Fibroblast of the aortic adventitia (primary cell): ENCODE measurements around the gene AKAP12. TPM values are rescaled to one million over a fixed set of nuclear protein-coding genes. Genes with fewer than 3 reads are reported as not detected.

Experiments
- DNase-seq: peaks from one replicate; pipeline ENCODE4 v3.0.0-alpha.2; 2010; ENCODE audit warnings: low read depth
- H3K4me3 ChIP-seq: 2 replicates; pipeline ENCODE4 v1.5.1; 2011; ENCODE audit warnings: low read depth, mild to moderate bottlenecking, control low read depth, low read length, moderate library complexity
- small RNA-seq: library from RNA; depleted of rRNA; stranded (forward); fragments of <200 nt; gene quantifications from one replicate; pipeline ENCODE3, GENCODE V24; 2012
- total RNA-seq: library from RNA; depleted of rRNA; stranded (reverse); fragments of >200 nt; gene quantifications from 2 replicates; pipeline ENCODE4 v1.2.3, GENCODE V29; 2012; ENCODE audit warnings: low replicate concordance
- TF ChIP-seq, protein P1 (sequence below): IDR thresholded peaks from 2 replicates; pipeline ENCODE4 v1.5.1; 2011; ENCODE audit warnings: mild to moderate bottlenecking, low read length, control low read depth, inconsistent platforms; ENCODE audit not compliant: insufficient read depth

Gene AKAP12
- total RNA-seq, 1 donor = 196 TPM

DNA sequence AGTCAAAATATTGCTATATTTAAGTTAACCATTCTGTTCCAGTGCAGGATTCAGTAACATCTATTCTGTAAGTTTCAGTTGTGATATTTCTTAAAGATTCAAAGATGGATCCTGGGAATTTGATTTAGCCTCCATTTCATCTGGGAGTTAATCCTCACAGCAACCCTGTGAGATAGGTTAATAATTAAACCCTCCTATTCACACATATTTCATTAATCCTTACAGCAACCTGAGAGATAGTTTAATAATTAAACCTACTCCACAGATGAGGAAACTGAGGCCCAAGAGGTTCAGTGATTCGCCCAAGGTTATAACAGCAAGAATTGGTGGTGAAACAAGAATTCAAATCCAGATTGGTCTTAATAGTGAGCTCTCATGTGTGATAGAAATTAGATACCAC lies 162.5 kb downstream of the AKAP12 start:
- TF ChIP-seq, protein P1, sequence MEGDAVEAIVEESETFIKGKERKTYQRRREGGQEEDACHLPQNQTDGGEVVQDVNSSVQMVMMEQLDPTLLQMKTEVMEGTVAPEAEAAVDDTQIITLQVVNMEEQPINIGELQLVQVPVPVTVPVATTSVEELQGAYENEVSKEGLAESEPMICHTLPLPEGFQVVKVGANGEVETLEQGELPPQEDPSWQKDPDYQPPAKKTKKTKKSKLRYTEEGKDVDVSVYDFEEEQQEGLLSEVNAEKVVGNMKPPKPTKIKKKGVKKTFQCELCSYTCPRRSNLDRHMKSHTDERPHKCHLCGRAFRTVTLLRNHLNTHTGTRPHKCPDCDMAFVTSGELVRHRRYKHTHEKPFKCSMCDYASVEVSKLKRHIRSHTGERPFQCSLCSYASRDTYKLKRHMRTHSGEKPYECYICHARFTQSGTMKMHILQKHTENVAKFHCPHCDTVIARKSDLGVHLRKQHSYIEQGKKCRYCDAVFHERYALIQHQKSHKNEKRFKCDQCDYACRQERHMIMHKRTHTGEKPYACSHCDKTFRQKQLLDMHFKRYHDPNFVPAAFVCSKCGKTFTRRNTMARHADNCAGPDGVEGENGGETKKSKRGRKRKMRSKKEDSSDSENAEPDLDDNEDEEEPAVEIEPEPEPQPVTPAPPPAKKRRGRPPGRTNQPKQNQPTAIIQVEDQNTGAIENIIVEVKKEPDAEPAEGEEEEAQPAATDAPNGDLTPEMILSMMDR = no peak
- H3K4me3 ChIP-seq = no peak overlapping the region
- no peak for DNase-seq

DNA sequence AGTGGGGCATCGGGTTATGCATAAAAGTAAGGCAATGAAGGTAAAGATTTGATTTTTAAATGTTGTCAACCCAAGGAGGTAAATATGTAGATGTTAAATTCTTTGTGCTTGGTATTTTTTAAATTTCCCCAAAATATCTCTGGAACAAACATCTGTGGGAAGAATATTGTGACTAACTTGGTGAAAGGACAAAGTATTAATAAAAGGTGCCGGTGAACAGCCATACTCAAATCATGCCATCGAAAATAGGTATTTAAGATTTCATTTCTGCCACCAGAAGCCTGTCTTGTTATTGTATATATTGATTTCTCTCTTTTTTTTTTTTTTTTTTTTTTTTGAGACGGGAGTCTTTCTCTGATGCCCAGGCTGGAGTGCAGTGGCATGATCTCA lies 164.1 kb downstream of the AKAP12 start:
- TF ChIP-seq, protein P1 = no peak
- H3K4me3 ChIP-seq = no peak overlapping the region
- no peak for DNase-seq

Small RNA genes within 50 kb of the gene (small RNA-seq; reads per million reads assigned to genes)
- not detected for gene RF00019
- not detected for gene RNU6-1247P
- gene RNU6-300P = not detected
- gene RNY4P20 = 0.32 reads per million

Other genes starting within 250 kb of the AKAP12 start
- 1.4 and 14.0 TPM in 2 replicates for gene ZBTB2, start 151.6 kb downstream of the AKAP12 start, total RNA-seq
- 36.4 and 51.3 TPM in 2 replicates for gene RMND1, start 212.2 kb downstream of the AKAP12 start, total RNA-seq